Measurements from ENCODE around the gene ZNF609.

The ZNF609 gene

DNA sequence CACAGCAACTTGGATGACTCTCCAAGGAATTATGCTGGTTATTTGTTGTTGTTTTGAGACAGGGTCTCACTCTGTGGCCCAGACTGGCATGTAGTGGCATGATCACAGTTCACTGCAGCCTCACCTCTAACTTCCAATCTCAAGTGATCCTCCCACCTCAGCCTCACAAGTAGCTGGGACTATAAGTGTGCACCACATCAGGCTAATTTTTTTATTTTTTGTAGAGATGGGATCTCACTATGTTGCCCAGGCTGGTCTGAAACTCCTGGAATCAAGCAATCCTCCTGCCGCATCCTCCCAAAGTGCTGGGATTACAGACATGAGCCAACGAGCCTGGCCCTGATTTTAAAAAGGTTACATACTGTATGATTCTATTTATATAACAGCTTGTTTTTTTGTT lies 252.0 kb downstream of the ZNF609 start:
- TF ChIP-seq, protein P1, sequence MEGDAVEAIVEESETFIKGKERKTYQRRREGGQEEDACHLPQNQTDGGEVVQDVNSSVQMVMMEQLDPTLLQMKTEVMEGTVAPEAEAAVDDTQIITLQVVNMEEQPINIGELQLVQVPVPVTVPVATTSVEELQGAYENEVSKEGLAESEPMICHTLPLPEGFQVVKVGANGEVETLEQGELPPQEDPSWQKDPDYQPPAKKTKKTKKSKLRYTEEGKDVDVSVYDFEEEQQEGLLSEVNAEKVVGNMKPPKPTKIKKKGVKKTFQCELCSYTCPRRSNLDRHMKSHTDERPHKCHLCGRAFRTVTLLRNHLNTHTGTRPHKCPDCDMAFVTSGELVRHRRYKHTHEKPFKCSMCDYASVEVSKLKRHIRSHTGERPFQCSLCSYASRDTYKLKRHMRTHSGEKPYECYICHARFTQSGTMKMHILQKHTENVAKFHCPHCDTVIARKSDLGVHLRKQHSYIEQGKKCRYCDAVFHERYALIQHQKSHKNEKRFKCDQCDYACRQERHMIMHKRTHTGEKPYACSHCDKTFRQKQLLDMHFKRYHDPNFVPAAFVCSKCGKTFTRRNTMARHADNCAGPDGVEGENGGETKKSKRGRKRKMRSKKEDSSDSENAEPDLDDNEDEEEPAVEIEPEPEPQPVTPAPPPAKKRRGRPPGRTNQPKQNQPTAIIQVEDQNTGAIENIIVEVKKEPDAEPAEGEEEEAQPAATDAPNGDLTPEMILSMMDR (IDR thresholded peaks at IDR 0.05; ENCODE audit: low read depth, low read length, missing control alignments), result no peak
- no peak for DNase-seq (ENCODE audit: extremely low read depth, low read depth)
- H3K4me3 ChIP-seq (replicated peaks; ENCODE audit: low read depth, low read length), result no peak overlapping the region

DNA sequence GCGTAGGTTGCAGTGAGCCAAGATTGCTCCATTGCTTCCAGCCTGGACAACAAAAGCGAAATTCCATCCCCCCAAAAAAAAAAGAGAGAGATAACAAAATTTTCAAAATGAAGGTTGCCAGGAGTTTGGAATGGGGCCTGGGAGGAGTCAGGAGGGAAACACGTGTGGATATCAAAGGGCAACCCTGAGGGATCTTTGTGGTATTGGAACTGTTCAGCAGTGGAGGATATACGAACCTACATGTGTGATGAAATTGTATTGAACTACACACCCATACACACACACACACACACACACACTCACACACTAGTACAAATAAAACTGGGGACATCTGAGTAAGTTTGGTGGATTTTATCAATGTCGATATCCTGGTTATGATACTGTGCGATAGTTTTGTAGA lies 253.2 kb downstream of the ZNF609 start:
- DNase-seq (ENCODE audit: extremely low read depth, low read depth), result no peak
- TF ChIP-seq, protein P1 (IDR thresholded peaks at IDR 0.05; ENCODE audit: low read depth, low read length, missing control alignments), result no peak
- H3K4me3 ChIP-seq (replicated peaks; ENCODE audit: low read depth, low read length), result no peak overlapping the region

DNA sequence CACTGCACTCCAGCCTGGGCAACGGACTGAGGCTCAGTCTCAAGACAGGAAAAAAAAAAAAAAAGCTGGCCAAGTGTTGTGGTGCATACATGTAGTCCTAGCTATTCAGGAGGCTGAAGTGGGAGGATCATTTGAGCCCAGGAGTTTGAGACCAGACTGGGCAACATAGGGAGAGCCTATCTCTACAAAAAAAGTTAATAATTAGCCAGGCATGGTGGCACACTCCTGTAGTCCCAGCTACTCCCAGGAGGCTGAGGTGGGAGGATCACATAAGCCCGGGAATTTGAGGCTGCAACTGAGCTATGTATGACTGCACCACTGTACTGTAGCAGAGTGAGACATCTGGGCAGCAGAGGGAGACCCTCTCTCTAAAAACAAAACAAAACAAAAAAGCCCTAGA lies 256.1 kb downstream of the ZNF609 start:
- no peak overlapping the region for H3K4me3 ChIP-seq (replicated peaks; ENCODE audit: low read depth, low read length)
- DNase-seq (ENCODE audit: extremely low read depth, low read depth), result no peak
- TF ChIP-seq, protein P1 (IDR thresholded peaks at IDR 0.05; ENCODE audit: low read depth, low read length, missing control alignments), result no peak

DNA sequence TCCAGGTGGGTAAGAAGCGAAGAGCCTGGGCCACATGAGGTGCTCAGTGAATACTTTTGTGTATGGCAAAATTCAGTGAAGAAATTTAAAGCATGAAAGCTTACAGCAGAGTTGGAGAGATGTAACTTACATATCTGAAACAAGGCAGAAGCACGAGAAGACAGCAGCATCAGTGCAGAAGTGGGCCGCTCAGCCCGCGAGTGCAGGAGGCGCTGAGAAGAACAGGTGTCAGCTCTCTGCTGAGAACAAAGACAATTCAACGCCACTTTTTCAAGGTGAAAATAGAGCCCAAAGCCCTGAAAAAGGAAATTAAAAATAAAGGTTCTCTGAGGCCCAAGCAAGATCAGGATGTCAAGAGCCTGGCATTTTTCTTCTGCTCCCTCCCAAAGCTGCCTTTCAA lies 256.8 kb downstream of the ZNF609 start:
- no peak overlapping the region for H3K4me3 ChIP-seq (replicated peaks; ENCODE audit: low read depth, low read length)
- no peak for DNase-seq (ENCODE audit: extremely low read depth, low read depth)
- TF ChIP-seq, protein P1 (IDR thresholded peaks at IDR 0.05; ENCODE audit: low read depth, low read length, missing control alignments), result no peak

DNA sequence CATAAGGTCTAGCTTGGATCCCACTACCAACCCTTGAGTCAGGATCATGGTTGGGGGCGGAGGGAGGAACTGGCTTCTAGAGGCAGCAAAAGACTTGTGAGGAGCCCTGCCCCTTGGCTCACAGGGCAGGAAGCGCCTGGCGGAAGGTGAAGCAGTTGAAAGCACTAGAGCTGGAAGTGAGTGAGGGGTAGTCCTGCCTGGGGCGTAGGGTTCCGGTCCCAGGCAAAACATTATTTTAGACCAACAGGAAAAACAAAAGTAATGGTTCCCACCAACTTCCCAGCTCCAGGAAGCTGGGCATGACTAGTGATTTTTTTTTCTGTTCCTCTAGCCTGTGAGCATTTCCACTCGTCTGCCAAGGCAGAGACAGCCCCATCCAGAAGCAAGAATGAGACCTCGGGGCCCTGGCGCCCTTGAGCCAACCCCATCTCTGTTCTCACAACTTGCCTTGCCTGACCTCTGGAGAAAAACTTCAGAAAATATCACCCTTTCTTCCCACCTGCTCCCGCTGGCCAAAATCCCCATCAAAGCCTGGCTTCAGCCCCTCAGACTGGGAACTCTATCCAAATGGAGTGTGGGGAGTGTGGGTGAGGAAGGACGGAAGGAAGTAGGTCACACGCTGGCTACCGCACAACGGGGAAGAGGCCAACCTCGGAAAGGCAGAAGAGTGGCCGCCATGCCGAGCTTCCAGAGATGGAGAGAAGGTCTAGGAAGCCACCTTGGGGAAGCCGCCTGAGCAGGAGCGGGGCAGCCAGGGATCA lies 257.5 kb downstream of the ZNF609 start:
- no peak for DNase-seq (ENCODE audit: extremely low read depth, low read depth)
- no peak overlapping the region for H3K4me3 ChIP-seq (replicated peaks; ENCODE audit: low read depth, low read length)
- TF ChIP-seq, protein P1 (IDR thresholded peaks at IDR 0.05; ENCODE audit: low read depth, low read length, missing control alignments), result no peak

DNA sequence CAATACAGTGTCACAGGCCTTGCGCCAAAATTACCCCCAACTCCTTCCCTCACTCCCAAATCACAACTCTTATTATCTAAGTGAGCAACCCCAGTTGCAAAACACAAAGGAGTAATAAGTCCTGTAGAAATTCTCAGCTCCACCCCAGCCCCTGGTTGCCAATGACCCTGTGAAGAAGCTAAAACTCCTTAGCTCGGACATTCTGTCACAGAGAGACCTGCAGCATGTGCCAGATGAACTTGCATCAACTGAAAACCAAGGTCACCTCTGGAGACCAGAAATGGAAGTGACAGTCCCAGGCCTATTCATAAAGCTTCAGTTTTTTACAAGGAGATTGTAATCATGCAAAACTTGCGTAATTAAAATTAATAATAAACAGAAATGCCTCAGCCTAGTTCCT lies 259.8 kb downstream of the ZNF609 start:
- TF ChIP-seq, protein P1 (IDR thresholded peaks at IDR 0.05; ENCODE audit: low read depth, low read length, missing control alignments), result no peak
- no peak for DNase-seq (ENCODE audit: extremely low read depth, low read depth)
- H3K4me3 ChIP-seq (replicated peaks; ENCODE audit: low read depth, low read length), result no peak overlapping the region

DNA sequence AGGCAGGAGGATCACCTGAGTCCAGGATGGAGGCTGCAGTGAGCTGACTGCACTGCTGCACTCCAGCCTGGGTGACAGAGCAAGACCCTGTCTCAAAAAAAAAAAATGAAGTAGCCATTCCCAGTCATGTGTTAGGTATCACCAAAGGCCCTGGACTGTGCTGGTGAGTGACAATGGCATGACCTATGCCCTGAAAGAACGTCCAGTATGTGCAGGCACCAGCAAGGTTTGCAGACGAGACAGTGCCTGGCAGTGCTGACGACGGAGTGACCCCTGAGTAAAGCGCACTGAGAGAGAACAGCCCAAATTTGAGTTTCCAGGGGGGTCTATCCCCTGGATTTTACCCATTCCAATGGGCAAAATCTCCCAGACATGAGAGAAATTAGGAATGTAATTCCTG lies 269.8 kb downstream of the ZNF609 start:
- TF ChIP-seq, protein P1 (IDR thresholded peaks at IDR 0.05; ENCODE audit: low read depth, low read length, missing control alignments), result no peak
- H3K4me3 ChIP-seq (replicated peaks; ENCODE audit: low read depth, low read length), result no peak overlapping the region
- no peak for DNase-seq (ENCODE audit: extremely low read depth, low read depth)

All from HFF-Myc (cell line).